ENCODE data around the gene RUNX2.

The RUNX2 gene

DNA sequence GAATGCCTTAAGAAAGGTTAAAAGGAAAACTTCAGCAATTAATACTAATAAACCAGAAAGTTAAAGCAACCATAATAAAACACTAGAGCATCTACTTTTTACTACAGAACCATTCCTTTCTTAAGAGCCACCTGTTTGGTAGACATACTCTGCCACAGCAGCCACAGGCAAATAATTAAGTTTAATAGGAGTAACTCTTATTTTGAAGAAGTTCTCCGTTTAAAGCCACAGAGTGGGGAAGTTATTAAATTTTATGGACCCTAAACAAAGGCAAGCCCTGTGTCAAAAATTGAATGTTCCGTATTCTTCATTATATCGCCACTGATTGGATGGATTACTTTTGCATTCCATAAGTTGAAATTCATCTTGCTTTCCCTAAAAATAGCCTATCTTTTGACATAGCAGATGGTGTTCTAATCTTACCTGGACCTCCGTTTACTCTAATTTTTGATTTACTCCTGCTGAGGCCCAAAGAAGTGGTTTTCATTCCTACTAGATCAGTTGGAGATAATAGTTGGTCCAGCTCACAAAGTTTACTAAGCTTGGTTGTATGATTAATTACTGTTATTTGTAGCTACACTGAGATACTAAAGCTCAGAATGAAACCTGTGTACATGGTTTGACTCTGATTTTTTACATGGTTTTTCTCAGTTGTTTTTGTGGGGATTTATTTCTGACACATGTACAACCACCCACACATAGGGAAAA lies 190.0 kb downstream of the RUNX2 start:
- Histone ChIP-seq H3K27me3 (no peaks in the 10 kb centered on the region), H3K4me1 (peaks cover 21% of the 10 kb centered on the region; the same call in 1 of the 2 replicates), H3K4me2 (no peak overlapping the region)

DNA sequence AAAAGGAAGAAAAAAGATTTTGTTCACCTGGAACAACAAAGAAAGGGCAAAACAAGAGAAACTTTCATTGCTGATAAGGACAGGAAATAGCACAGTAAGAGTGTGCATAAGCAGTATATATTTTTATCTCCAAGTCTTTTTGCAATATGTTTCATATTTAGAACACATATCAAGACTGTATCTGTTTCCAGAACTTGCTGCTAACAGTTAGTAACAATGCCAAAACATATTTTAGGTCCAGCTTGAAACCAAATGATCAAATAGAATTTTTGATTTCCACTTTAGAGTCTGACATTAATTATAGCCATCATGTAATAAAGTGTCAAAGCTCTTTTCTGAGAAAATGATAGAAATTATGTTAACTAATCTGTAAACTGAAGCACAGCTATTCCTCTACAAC lies 193.1 kb downstream of the RUNX2 start:
- H3K27ac ChIP-seq, result no peak overlapping the region
- TF ChIP-seq Cebpa-rat (IDR thresholded peaks at IDR 0.05), result no peak
- no peaks in the 10 kb centered on the region for H3K27me3 ChIP-seq
- no peak overlapping the region for H3K9ac ChIP-seq
- no peaks in the 10 kb centered on the region for H3K9me3 ChIP-seq
- H3K4me1 ChIP-seq, result peaks cover 19% of the 10 kb centered on the region
- no peaks in the 10 kb centered on the region for H4K20me1 ChIP-seq
- H3K36me3 ChIP-seq, result no peaks in the 10 kb centered on the region
- H3K4me3 ChIP-seq, result no peak overlapping the region
- H3K4me2 ChIP-seq, result no peak overlapping the region

More for the DNA sequence above, 190.0 kb downstream of the RUNX2 start:
- no peak overlapping the region for H3K27ac ChIP-seq
- H3K9ac ChIP-seq, result no peak overlapping the region
- no peaks in the 10 kb centered on the region for H3K9me3 ChIP-seq
- no peaks in the 10 kb centered on the region for H3K36me3 ChIP-seq
- no peaks in the 10 kb centered on the region for H4K20me1 ChIP-seq
- H3K4me3 ChIP-seq, result no peak overlapping the region
- no peak for TF ChIP-seq Cebpa-rat (IDR thresholded peaks at IDR 0.05)

DNA sequence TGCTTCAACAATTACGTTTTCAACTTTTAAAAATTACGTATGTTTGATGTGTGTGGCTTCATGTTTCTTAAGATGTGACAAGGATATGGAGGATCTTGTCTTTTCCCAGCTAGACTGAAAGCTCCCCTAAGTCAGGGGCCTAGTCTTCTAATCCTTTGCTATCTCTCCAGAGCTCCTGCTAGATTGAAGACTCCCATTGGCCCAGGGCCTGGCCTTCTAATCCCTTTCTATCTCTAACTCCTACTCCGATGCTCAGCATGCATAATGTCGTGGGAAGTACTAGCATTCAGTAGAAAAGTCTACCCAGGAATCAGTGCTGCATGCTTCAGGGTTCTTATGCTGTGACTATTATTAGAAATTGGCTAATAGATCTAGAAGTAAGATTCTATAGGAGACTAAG lies 194.4 kb downstream of the RUNX2 start:
- peaks cover 19% of the 10 kb centered on the region for H3K4me1 ChIP-seq
- no peaks in the 10 kb centered on the region for H3K9me3 ChIP-seq
- no peak for TF ChIP-seq Cebpa-rat (IDR thresholded peaks at IDR 0.05)
- H3K27ac ChIP-seq, result no peak overlapping the region
- H3K4me2 ChIP-seq, result no peak overlapping the region
- H3K36me3 ChIP-seq, result no peaks in the 10 kb centered on the region
- H3K27me3 ChIP-seq, result no peaks in the 10 kb centered on the region
- no peaks in the 10 kb centered on the region for H4K20me1 ChIP-seq
- no peak overlapping the region for H3K4me3 ChIP-seq
- no peak overlapping the region for H3K9ac ChIP-seq

DNA sequence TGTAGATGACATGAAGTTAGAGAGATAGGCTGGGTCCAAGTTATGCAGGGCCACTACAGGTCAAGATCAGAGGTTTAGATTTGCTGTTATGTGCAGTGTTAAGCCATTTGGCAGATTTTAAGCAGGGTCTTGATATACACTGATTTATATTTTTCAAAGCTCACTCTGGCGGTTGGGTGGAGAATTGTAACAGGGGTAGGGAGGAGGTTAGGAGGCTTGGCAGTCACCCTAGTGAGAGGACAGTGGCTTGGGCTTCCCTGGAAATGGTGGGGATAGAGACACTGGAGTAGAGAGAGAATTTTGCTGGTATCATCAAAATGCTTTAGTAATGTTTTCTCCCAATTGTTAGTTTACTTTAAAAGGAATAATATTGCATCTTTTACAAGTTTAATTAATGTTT lies 199.1 kb downstream of the RUNX2 start:
- Histone ChIP-seq H4K20me1 (no peaks in the 10 kb centered on the region), H3K27me3 (no peaks in the 10 kb centered on the region)

DNA sequence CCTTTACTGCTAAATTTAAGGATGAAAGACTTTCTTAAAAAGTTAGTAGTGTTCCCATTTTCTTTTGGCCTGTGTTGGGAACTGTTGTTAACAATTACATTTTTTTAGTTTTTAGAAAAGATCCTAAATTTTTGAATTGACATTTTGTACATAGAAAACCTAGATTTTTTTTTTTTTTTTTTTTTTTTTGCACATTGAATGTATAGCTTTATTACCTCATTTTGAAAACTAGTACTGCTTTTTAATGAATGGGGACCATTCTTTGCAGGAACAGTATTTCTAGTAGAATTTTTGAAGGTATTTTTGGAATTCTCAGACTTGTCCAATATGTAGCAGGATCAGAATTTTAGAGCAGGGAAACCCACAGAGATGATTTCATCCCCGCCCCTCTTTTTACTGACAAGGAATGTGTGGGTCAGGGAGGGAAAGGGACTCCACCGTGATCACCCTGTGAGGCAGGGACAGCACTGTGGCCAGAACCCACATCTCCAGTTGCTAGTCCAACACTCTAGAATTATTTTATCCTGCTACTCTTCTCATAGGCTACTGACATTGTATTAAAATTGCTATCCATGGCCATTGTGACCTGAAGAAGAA lies 204.0 kb downstream of the RUNX2 start:
- no peak overlapping the region for H3K9ac ChIP-seq
- TF ChIP-seq Cebpa-rat (IDR thresholded peaks at IDR 0.05), result no peak
- H3K9me3 ChIP-seq, result no peaks in the 10 kb centered on the region; the same call in 1 of the 2 replicates
- no peaks in the 10 kb centered on the region for H3K36me3 ChIP-seq
- H3K4me3 ChIP-seq, result no peak overlapping the region
- no peak overlapping the region for H3K4me2 ChIP-seq
- no peak overlapping the region for H3K27ac ChIP-seq
- H3K4me1 ChIP-seq, result no peaks in the 10 kb centered on the region
- H3K27me3 ChIP-seq, result no peaks in the 10 kb centered on the region
- H4K20me1 ChIP-seq, result no peaks in the 10 kb centered on the region

More for the DNA sequence above, 199.1 kb downstream of the RUNX2 start:
- Histone ChIP-seq H3K9me3 (no peaks in the 10 kb centered on the region; the same call in 1 of the 2 replicates), H3K4me3 (no peak overlapping the region), H3K9ac (no peak overlapping the region), H3K4me1 (peaks cover 10% of the 10 kb centered on the region), H3K4me2 (no peak overlapping the region), H3K36me3 (no peaks in the 10 kb centered on the region), H3K27ac (no peak overlapping the region)
- no peak for TF ChIP-seq Cebpa-rat (IDR thresholded peaks at IDR 0.05)

DNA sequence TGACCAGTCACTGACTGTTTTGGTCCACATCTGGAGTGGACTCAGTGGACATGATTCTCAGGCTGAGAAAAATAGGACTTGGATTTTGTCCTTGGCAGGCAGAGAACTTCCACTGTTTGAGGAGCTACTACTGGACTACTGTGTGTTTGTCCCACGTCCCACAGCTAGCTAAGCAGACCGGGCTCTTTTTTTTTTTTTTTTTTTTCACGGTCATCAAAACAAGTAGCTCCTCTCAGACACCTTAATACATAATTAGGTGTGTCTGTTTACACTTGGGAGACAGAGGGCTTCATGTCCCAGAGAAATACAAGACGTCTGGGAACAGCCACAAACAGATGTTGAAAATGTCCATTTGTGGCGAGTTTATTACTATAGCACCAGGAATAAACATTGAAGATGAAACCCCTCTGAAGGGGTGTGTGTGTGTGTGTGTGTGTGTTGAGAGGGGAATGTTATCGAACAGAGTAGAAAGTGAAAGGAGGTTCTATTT lies 204.6 kb downstream of the RUNX2 start:
- TF ChIP-seq Cebpa-rat (IDR thresholded peaks at IDR 0.05), result no peak
- no peak overlapping the region for H3K27ac ChIP-seq

DNA sequence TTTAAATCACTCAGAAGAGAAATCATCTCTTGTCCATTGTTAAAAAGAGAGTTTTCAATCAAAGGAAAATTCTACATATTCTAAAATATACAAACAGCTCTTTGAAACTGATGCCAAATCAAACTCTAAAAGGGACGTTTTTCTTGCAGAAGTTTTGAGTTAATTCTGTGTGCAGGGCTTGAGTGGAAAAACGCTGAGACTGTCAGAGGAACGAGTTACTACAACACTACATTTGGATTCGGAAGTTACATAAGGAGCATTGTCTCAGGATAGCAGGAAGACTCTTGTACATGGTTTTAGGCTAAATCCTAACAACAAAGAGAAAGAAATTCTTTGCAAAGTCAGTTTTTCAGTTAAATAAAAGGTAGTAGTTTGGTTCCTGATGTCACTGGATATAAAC lies 205.3 kb downstream of the RUNX2 start:
- H3K9ac ChIP-seq, result no peak overlapping the region
- no peak for TF ChIP-seq Cebpa-rat (IDR thresholded peaks at IDR 0.05)
- no peak overlapping the region for H3K27ac ChIP-seq
- H3K4me2 ChIP-seq, result no peak overlapping the region
- H3K4me3 ChIP-seq, result no peak overlapping the region
- H3K27me3 ChIP-seq, result no peaks in the 10 kb centered on the region
- no peaks in the 10 kb centered on the region for H3K9me3 ChIP-seq
- no peaks in the 10 kb centered on the region for H3K4me1 ChIP-seq
- H3K36me3 ChIP-seq, result no peaks in the 10 kb centered on the region
- no peaks in the 10 kb centered on the region for H4K20me1 ChIP-seq

More for the DNA sequence above, 204.6 kb downstream of the RUNX2 start:
- Histone ChIP-seq H3K27me3 (no peaks in the 10 kb centered on the region), H3K36me3 (no peaks in the 10 kb centered on the region), H3K4me1 (no peaks in the 10 kb centered on the region), H3K9me3 (no peaks in the 10 kb centered on the region; the same call in 1 of the 2 replicates), H3K4me3 (no peak overlapping the region), H3K4me2 (no peak overlapping the region), H3K9ac (no peak overlapping the region), H4K20me1 (no peaks in the 10 kb centered on the region)

DNA sequence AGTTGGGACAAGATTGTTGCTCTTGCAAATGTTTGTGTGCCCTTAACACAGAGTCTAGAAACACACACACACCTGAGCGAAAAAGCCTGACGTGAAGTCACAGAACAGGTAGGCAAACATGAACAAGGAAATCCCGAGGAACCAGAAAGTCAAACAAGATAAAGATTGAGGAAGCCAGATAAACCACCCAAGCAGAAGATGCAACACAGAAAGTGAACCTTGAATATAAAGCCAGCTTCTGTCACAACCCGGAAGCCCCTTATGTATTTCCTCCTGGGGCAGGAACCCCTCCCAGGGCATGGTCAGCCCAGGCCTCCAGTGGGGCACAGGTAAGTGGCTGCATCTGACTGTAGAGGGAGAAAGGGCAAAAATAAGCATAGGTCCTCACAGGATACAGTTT lies 207.8 kb downstream of the RUNX2 start:
- no peaks in the 10 kb centered on the region for H4K20me1 ChIP-seq
- no peaks in the 10 kb centered on the region for H3K36me3 ChIP-seq
- H3K4me2 ChIP-seq, result no peak overlapping the region
- H3K27ac ChIP-seq, result no peak overlapping the region
- H3K4me1 ChIP-seq, result no peaks in the 10 kb centered on the region
- TF ChIP-seq Cebpa-rat (IDR thresholded peaks at IDR 0.05), result no peak
- no peak overlapping the region for H3K9ac ChIP-seq
- H3K9me3 ChIP-seq, result no peaks in the 10 kb centered on the region
- H3K27me3 ChIP-seq, result no peaks in the 10 kb centered on the region
- no peak overlapping the region for H3K4me3 ChIP-seq

DNA sequence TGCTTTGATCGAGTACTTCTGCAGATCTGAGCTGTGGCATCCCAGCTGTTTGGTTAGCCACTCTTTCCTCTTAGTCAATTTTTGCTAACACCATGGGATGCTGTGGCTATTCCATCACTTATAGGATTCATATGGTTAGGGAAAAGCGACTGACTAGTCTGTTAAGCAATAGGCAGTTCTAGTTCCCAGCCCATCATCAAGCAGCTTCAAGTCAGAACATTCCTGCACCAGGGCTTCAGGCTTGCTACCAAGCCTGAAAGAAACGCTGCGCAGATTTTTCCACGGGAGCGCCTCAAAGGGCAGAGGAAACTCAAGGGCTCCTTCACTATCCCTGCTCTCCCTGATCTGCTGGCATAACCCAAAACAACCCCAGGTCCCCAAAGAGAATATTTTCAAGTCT lies 209.4 kb downstream of the RUNX2 start:
- Histone ChIP-seq H4K20me1 (no peaks in the 10 kb centered on the region), H3K9me3 (no peaks in the 10 kb centered on the region), H3K27me3 (no peaks in the 10 kb centered on the region), H3K4me3 (no peak overlapping the region), H3K4me1 (no peaks in the 10 kb centered on the region), H3K36me3 (no peaks in the 10 kb centered on the region), H3K9ac (no peak overlapping the region), H3K4me2 (no peak overlapping the region), H3K27ac (no peak overlapping the region)
- TF ChIP-seq Cebpa-rat (IDR thresholded peaks at IDR 0.05), result no peak

All from BLaER1 (cell line).